Measurements from ENCODE around the gene UBR4.

UBR4 gene

GRCh38 chr1:19044471-19044870 lies 165.6 kb downstream of the UBR4 start:
- Histone ChIP-seq H3K27me3 (replicated peaks; ENCODE audit: control insufficient read depth, insufficient read depth, low read length) (peaks cover 42% of the 10 kb centered on the region), H3K4me1 (ENCODE audit: control insufficient read depth, insufficient read depth, low read length) (peaks cover 16% of the 10 kb centered on the region), H3K9ac (ENCODE audit: low read length) (no peak overlapping the region), H3K36me3 (ENCODE audit: control insufficient read depth, insufficient read depth, low read length, severe bottlenecking) (no peaks in the 10 kb centered on the region), H3K4me3 (ENCODE audit: low read length) (no peak overlapping the region), H3K9me3 (ENCODE audit: control insufficient read depth, low read length) (no peaks in the 10 kb centered on the region)
- DNase-seq (ENCODE audit: low read depth): no peak

GRCh38 chr1:19043579-19044443 lies 166.3 kb downstream of the UBR4 start:
- Histone ChIP-seq H3K9ac (ENCODE audit: low read length) (no peak overlapping the region), H3K4me3 (ENCODE audit: low read length) (no peak overlapping the region), H3K9me3 (ENCODE audit: control insufficient read depth, low read length) (no peaks in the 10 kb centered on the region), H3K27me3 (replicated peaks; ENCODE audit: control insufficient read depth, insufficient read depth, low read length) (peaks cover 37% of the 10 kb centered on the region), H3K4me1 (ENCODE audit: control insufficient read depth, insufficient read depth, low read length) (peaks cover 16% of the 10 kb centered on the region), H3K36me3 (ENCODE audit: control insufficient read depth, insufficient read depth, low read length, severe bottlenecking) (no peaks in the 10 kb centered on the region)
- DNase-seq (ENCODE audit: low read depth): no peak

GRCh38 chr1:19042675-19043578 lies 167.1 kb downstream of the UBR4 start:
- Histone ChIP-seq H3K9me3 (ENCODE audit: control insufficient read depth, low read length) (no peaks in the 10 kb centered on the region), H3K4me1 (ENCODE audit: control insufficient read depth, insufficient read depth, low read length) (peaks cover 16% of the 10 kb centered on the region), H3K9ac (ENCODE audit: low read length) (no peak overlapping the region), H3K27me3 (replicated peaks; ENCODE audit: control insufficient read depth, insufficient read depth, low read length) (peaks cover 43% of the 10 kb centered on the region), H3K36me3 (ENCODE audit: control insufficient read depth, insufficient read depth, low read length, severe bottlenecking) (no peaks in the 10 kb centered on the region), H3K4me3 (ENCODE audit: low read length) (no peak overlapping the region)
- no peak for DNase-seq (ENCODE audit: low read depth)

GRCh38 chr1:19040010-19040680 lies 169.9 kb downstream of the UBR4 start:
- no peak overlapping the region for H3K9ac ChIP-seq (ENCODE audit: low read length)
- peaks cover 60% of the 10 kb centered on the region for H3K27me3 ChIP-seq (replicated peaks; ENCODE audit: control insufficient read depth, insufficient read depth, low read length)
- no peak for DNase-seq (ENCODE audit: low read depth)

GRCh38 chr1:19038732-19039131 lies 171.3 kb downstream of the UBR4 start:
- no peak overlapping the region for H3K4me3 ChIP-seq (ENCODE audit: low read length)
- peaks cover 63% of the 10 kb centered on the region for H3K27me3 ChIP-seq (replicated peaks; ENCODE audit: control insufficient read depth, insufficient read depth, low read length)
- no peak overlapping the region for H3K9ac ChIP-seq (ENCODE audit: low read length)
- no peaks in the 10 kb centered on the region for H3K36me3 ChIP-seq (ENCODE audit: control insufficient read depth, insufficient read depth, low read length, severe bottlenecking)
- DNase-seq (ENCODE audit: low read depth): no peak
- no peaks in the 10 kb centered on the region for H3K9me3 ChIP-seq (ENCODE audit: control insufficient read depth, low read length)
- H3K4me1 ChIP-seq (ENCODE audit: control insufficient read depth, insufficient read depth, low read length): no peaks in the 10 kb centered on the region

More at GRCh38 chr1:19040010-19040680, 169.9 kb downstream of the UBR4 start:
- H3K4me3 ChIP-seq (ENCODE audit: low read length): no peak overlapping the region
- peaks cover 4% of the 10 kb centered on the region for H3K4me1 ChIP-seq (ENCODE audit: control insufficient read depth, insufficient read depth, low read length)
- no peaks in the 10 kb centered on the region for H3K9me3 ChIP-seq (ENCODE audit: control insufficient read depth, low read length)
- H3K36me3 ChIP-seq (ENCODE audit: control insufficient read depth, insufficient read depth, low read length, severe bottlenecking): no peaks in the 10 kb centered on the region

GRCh38 chr1:19038096-19038495 lies 172.0 kb downstream of the UBR4 start:
- no peaks in the 10 kb centered on the region for H3K36me3 ChIP-seq (ENCODE audit: control insufficient read depth, insufficient read depth, low read length, severe bottlenecking)

GRCh38 chr1:19037659-19038058 lies 172.4 kb downstream of the UBR4 start:
- Histone ChIP-seq H3K4me3 (ENCODE audit: low read length) (no peak overlapping the region), H3K36me3 (ENCODE audit: control insufficient read depth, insufficient read depth, low read length, severe bottlenecking) (no peaks in the 10 kb centered on the region)
- DNase-seq (ENCODE audit: low read depth): no peak

More at GRCh38 chr1:19038096-19038495, 172.0 kb downstream of the UBR4 start:
- Histone ChIP-seq H3K27me3 (replicated peaks; ENCODE audit: control insufficient read depth, insufficient read depth, low read length) (peaks cover 67% of the 10 kb centered on the region), H3K4me3 (ENCODE audit: low read length) (no peak overlapping the region), H3K9ac (ENCODE audit: low read length) (no peak overlapping the region), H3K9me3 (ENCODE audit: control insufficient read depth, low read length) (no peaks in the 10 kb centered on the region), H3K4me1 (ENCODE audit: control insufficient read depth, insufficient read depth, low read length) (no peaks in the 10 kb centered on the region)
- DNase-seq (ENCODE audit: low read depth): no peak

GRCh38 chr1:19036813-19037605 lies 173.1 kb downstream of the UBR4 start:
- Histone ChIP-seq H3K27me3 (replicated peaks; ENCODE audit: control insufficient read depth, insufficient read depth, low read length) (peaks cover 57% of the 10 kb centered on the region), H3K4me3 (ENCODE audit: low read length) (no peak overlapping the region), H3K36me3 (ENCODE audit: control insufficient read depth, insufficient read depth, low read length, severe bottlenecking) (no peaks in the 10 kb centered on the region), H3K4me1 (ENCODE audit: control insufficient read depth, insufficient read depth, low read length) (no peaks in the 10 kb centered on the region), H3K9me3 (ENCODE audit: control insufficient read depth, low read length) (no peaks in the 10 kb centered on the region), H3K9ac (ENCODE audit: low read length) (no peak overlapping the region)
- DNase-seq (ENCODE audit: low read depth): no peak

More at GRCh38 chr1:19037659-19038058, 172.4 kb downstream of the UBR4 start:
- Histone ChIP-seq H3K9ac (ENCODE audit: low read length) (no peak overlapping the region), H3K27me3 (replicated peaks; ENCODE audit: control insufficient read depth, insufficient read depth, low read length) (peaks cover 63% of the 10 kb centered on the region), H3K4me1 (ENCODE audit: control insufficient read depth, insufficient read depth, low read length) (no peaks in the 10 kb centered on the region), H3K9me3 (ENCODE audit: control insufficient read depth, low read length) (no peaks in the 10 kb centered on the region)

- no peak overlapping the region for H3K4me3 ChIP-seq (ENCODE audit: low read length)
- H3K27me3 ChIP-seq (replicated peaks; ENCODE audit: control insufficient read depth, insufficient read depth, low read length): peaks cover 53% of the 10 kb centered on the region
- H3K36me3 ChIP-seq (ENCODE audit: control insufficient read depth, insufficient read depth, low read length, severe bottlenecking): no peaks in the 10 kb centered on the region
- no peaks in the 10 kb centered on the region for H3K9me3 ChIP-seq (ENCODE audit: control insufficient read depth, low read length)
- no peak for DNase-seq (ENCODE audit: low read depth)
- no peak overlapping the region for H3K9ac ChIP-seq (ENCODE audit: low read length)
- H3K4me1 ChIP-seq (ENCODE audit: control insufficient read depth, insufficient read depth, low read length): no peaks in the 10 kb centered on the region
These were observed 173.8 kb downstream of the UBR4 start for GRCh38 chr1:19036041-19036812.

Data from adipocyte (in vitro differentiated cells).